Measurements from ENCODE around the gene KCTD8. TPM values are rescaled to one million over a fixed set of nuclear protein-coding genes. Genes with fewer than 3 reads are reported as not detected.

KCTD8 gene
- total RNA-seq, 1 experiment from 2014 or later = not detected

GRCh38 chr4:44287505-44287904, 161.1 kb downstream of the KCTD8 start:
- H2AFZ ChIP-seq (ENCODE audit: low read length) = no peak overlapping the region
- no peak overlapping the region for H3K27ac ChIP-seq (ENCODE audit: low read length)
- no peaks in the 10 kb centered on the region for H4K20me1 ChIP-seq (ENCODE audit: insufficient read depth, low read depth, low read length)
- no peaks in the 10 kb centered on the region for H3K27me3 ChIP-seq (ENCODE audit: low read length)
- peaks cover 10% of the 10 kb centered on the region for H3K9me3 ChIP-seq (ENCODE audit: low read length)
- no peak overlapping the region for H3K9ac ChIP-seq (ENCODE audit: low read length)
- no peak for DNase-seq
- no peaks in the 10 kb centered on the region for H3K9me2 ChIP-seq (replicated peaks; ENCODE audit: insufficient read depth, low read length)
- H3K4me1 ChIP-seq (ENCODE audit: low read length) = no peaks in the 10 kb centered on the region
- no peaks in the 10 kb centered on the region for H3K79me2 ChIP-seq (ENCODE audit: low read length)
- no peak overlapping the region for H3K4me3 ChIP-seq (ENCODE audit: low read length)
- no peaks in the 10 kb centered on the region for H3K36me3 ChIP-seq (ENCODE audit: insufficient read depth, low read length)
- no peak overlapping the region for H3K4me2 ChIP-seq (ENCODE audit: low read depth, low read length, poor library complexity, severe bottlenecking)

DNA sequence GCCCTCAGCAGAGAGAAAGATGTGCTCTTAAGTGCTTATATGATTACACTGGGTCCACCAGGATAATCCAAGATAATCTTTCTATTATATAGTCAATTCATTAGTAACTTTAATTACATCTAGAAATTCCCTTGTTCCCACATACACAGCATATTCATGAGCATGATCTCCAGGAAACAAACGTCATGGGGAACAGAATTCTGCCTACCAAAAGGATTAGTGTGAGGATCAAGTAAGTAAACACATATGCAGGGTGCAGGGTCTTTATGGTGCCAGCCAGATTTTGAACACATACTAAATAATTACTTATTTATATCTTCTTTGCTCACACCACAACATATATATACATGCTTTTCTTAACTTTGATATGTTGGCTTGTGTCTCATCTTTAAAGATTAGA, 169.1 kb downstream of the KCTD8 start:
- H3K27me3 ChIP-seq (ENCODE audit: low read length) = no peaks in the 10 kb centered on the region
- no peaks in the 10 kb centered on the region for H3K79me2 ChIP-seq (ENCODE audit: low read length)
- no peak overlapping the region for H2AFZ ChIP-seq (ENCODE audit: low read length)
- no peak overlapping the region for H3K27ac ChIP-seq (ENCODE audit: low read length)
- peaks cover 16% of the 10 kb centered on the region for H3K9me3 ChIP-seq (ENCODE audit: low read length)
- H4K20me1 ChIP-seq (ENCODE audit: insufficient read depth, low read depth, low read length) = no peaks in the 10 kb centered on the region
- H3K36me3 ChIP-seq (ENCODE audit: insufficient read depth, low read length) = no peaks in the 10 kb centered on the region
- DNase-seq = no peak
- H3K9ac ChIP-seq (ENCODE audit: low read length) = no peak overlapping the region
- H3K4me2 ChIP-seq (ENCODE audit: low read depth, low read length, poor library complexity, severe bottlenecking) = no peak overlapping the region
- no peak overlapping the region for H3K4me3 ChIP-seq (ENCODE audit: low read length)
- H3K9me2 ChIP-seq (replicated peaks; ENCODE audit: insufficient read depth, low read length) = no peaks in the 10 kb centered on the region
- H3K4me1 ChIP-seq (ENCODE audit: low read length) = no peaks in the 10 kb centered on the region

DNA sequence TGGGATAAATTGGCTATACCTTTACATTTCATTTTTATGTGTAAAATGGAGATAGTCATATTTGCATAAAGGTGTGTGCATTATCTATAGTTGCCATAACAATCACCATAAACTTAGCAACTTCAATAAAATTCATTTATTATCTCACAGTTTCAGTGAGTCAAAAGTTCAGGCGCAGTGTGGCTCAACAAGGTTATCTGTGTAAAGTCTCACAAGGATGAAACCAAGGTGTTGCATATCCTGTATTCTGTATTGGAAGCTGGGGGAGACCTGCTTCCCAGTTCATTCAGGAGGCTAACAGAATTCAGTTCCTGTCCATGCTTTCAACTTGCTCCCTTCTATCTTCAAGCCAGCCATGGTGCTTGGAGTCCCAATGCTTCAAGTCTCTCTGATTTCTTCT, 169.5 kb downstream of the KCTD8 start:
- Histone ChIP-seq H3K9ac (ENCODE audit: low read length) (no peak overlapping the region), H3K9me3 (ENCODE audit: low read length) (peaks cover 16% of the 10 kb centered on the region), H3K36me3 (ENCODE audit: insufficient read depth, low read length) (no peaks in the 10 kb centered on the region), H3K4me2 (ENCODE audit: low read depth, low read length, poor library complexity, severe bottlenecking) (no peak overlapping the region), H3K4me3 (ENCODE audit: low read length) (no peak overlapping the region), H3K79me2 (ENCODE audit: low read length) (no peaks in the 10 kb centered on the region), H3K27me3 (ENCODE audit: low read length) (no peaks in the 10 kb centered on the region), H3K9me2 (replicated peaks; ENCODE audit: insufficient read depth, low read length) (no peaks in the 10 kb centered on the region), H3K4me1 (ENCODE audit: low read length) (no peaks in the 10 kb centered on the region), H4K20me1 (ENCODE audit: insufficient read depth, low read depth, low read length) (no peaks in the 10 kb centered on the region), H3K27ac (ENCODE audit: low read length) (no peak overlapping the region), H2AFZ (ENCODE audit: low read length) (no peak overlapping the region)
- no peak for DNase-seq

DNA sequence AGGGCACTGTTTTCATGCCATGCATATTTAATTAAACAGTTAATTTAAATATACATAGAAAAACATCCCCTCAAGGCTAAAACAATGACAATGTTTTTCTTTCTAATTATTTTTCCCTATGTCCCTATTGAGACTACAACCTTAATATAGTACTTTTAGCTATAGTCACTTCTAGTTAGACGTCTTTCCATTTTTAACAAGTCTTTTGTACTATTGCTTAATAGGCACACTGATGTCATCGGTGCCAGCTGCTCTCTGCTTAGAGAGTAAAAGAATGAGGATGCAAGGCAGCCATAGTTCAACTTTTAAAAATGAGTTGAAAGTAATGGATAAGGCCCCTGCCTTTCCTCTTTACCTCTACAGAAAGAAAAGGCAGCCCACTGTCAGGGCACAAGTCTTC, 191.1 kb downstream of the KCTD8 start:
- no peak overlapping the region for H2AFZ ChIP-seq (ENCODE audit: low read length)
- no peaks in the 10 kb centered on the region for H3K9me2 ChIP-seq (replicated peaks; ENCODE audit: insufficient read depth, low read length)
- no peaks in the 10 kb centered on the region for H3K4me1 ChIP-seq (ENCODE audit: low read length)
- H3K36me3 ChIP-seq (ENCODE audit: insufficient read depth, low read length) = no peaks in the 10 kb centered on the region
- H4K20me1 ChIP-seq (ENCODE audit: insufficient read depth, low read depth, low read length) = no peaks in the 10 kb centered on the region
- H3K4me2 ChIP-seq (ENCODE audit: low read depth, low read length, poor library complexity, severe bottlenecking) = no peak overlapping the region
- no peak overlapping the region for H3K9ac ChIP-seq (ENCODE audit: low read length)
- H3K27ac ChIP-seq (ENCODE audit: low read length) = no peak overlapping the region
- H3K79me2 ChIP-seq (ENCODE audit: low read length) = no peaks in the 10 kb centered on the region
- peaks cover 19% of the 10 kb centered on the region; the same call in 1 of the 2 replicates for H3K9me3 ChIP-seq (ENCODE audit: low read length)
- H3K27me3 ChIP-seq (ENCODE audit: low read length) = no peaks in the 10 kb centered on the region
- no peak for DNase-seq
- H3K4me3 ChIP-seq (ENCODE audit: low read length) = no peak overlapping the region

DNA sequence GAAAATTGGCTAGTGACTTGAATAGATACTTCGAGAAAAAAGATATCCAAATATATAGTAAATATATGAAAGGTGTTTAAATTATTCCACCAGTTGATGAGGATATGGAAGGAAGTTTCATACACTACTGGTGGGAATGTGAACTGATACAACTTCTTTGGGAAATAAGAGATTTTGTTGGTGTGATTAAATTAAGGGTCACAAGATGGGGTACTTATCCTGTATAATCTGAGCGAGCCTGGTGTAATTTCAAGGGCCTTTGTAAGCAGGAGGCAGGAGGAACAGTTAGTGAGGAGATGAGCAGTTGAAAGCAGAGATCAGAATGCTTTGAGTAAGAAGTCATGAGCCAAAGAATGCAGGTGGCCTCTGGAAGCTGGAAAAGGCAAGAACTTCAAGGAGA, 192.2 kb downstream of the KCTD8 start:
- Histone ChIP-seq H4K20me1 (ENCODE audit: insufficient read depth, low read depth, low read length) (no peaks in the 10 kb centered on the region), H3K4me1 (ENCODE audit: low read length) (no peaks in the 10 kb centered on the region), H3K4me2 (ENCODE audit: low read depth, low read length, poor library complexity, severe bottlenecking) (no peak overlapping the region), H3K27ac (ENCODE audit: low read length) (no peak overlapping the region), H3K9me3 (ENCODE audit: low read length) (peaks cover 18% of the 10 kb centered on the region; the same call in 1 of the 2 replicates), H3K79me2 (ENCODE audit: low read length) (no peaks in the 10 kb centered on the region), H3K4me3 (ENCODE audit: low read length) (no peak overlapping the region), H3K9ac (ENCODE audit: low read length) (no peak overlapping the region), H2AFZ (ENCODE audit: low read length) (no peak overlapping the region), H3K27me3 (ENCODE audit: low read length) (no peaks in the 10 kb centered on the region), H3K9me2 (replicated peaks; ENCODE audit: insufficient read depth, low read length) (no peaks in the 10 kb centered on the region), H3K36me3 (ENCODE audit: insufficient read depth, low read length) (no peaks in the 10 kb centered on the region)
- no peak for DNase-seq

- H3K27me3 ChIP-seq (ENCODE audit: low read length) = no peaks in the 10 kb centered on the region
- no peak overlapping the region for H3K4me2 ChIP-seq (ENCODE audit: low read depth, low read length, poor library complexity, severe bottlenecking)
- H3K9me3 ChIP-seq (ENCODE audit: low read length) = peaks cover 27% of the 10 kb centered on the region
- no peak overlapping the region for H3K9ac ChIP-seq (ENCODE audit: low read length)
- H3K27ac ChIP-seq (ENCODE audit: low read length) = no peak overlapping the region
- no peaks in the 10 kb centered on the region for H4K20me1 ChIP-seq (ENCODE audit: insufficient read depth, low read depth, low read length)
- no peaks in the 10 kb centered on the region for H3K4me1 ChIP-seq (ENCODE audit: low read length)
- no peaks in the 10 kb centered on the region for H3K79me2 ChIP-seq (ENCODE audit: low read length)
- no peak overlapping the region for H3K4me3 ChIP-seq (ENCODE audit: low read length)
- no peak for DNase-seq
- H3K36me3 ChIP-seq (ENCODE audit: insufficient read depth, low read length) = no peaks in the 10 kb centered on the region
- H3K9me2 ChIP-seq (replicated peaks; ENCODE audit: insufficient read depth, low read length) = no peaks in the 10 kb centered on the region
- H2AFZ ChIP-seq (ENCODE audit: low read length) = no peak overlapping the region
Measured at GRCh38 chr4:44237643-44238042, 211.0 kb downstream of the KCTD8 start.

- H4K20me1 ChIP-seq (ENCODE audit: insufficient read depth, low read depth, low read length) = no peaks in the 10 kb centered on the region
- H3K79me2 ChIP-seq (ENCODE audit: low read length) = no peaks in the 10 kb centered on the region
- no peaks in the 10 kb centered on the region for H3K9me2 ChIP-seq (replicated peaks; ENCODE audit: insufficient read depth, low read length)
- no peak overlapping the region for H3K4me2 ChIP-seq (ENCODE audit: low read depth, low read length, poor library complexity, severe bottlenecking)
- no peak overlapping the region for H3K9ac ChIP-seq (ENCODE audit: low read length)
- H3K27me3 ChIP-seq (ENCODE audit: low read length) = no peaks in the 10 kb centered on the region
- no peak overlapping the region for H2AFZ ChIP-seq (ENCODE audit: low read length)
- no peak for DNase-seq
- no peak overlapping the region for H3K4me3 ChIP-seq (ENCODE audit: low read length)
- H3K9me3 ChIP-seq (ENCODE audit: low read length) = peaks cover 36% of the 10 kb centered on the region
- H3K36me3 ChIP-seq (ENCODE audit: insufficient read depth, low read length) = no peaks in the 10 kb centered on the region
- H3K27ac ChIP-seq (ENCODE audit: low read length) = no peak overlapping the region
- H3K4me1 ChIP-seq (ENCODE audit: low read length) = no peaks in the 10 kb centered on the region
Measured at GRCh38 chr4:44235897-44236296, 212.7 kb downstream of the KCTD8 start.

- Histone ChIP-seq H3K79me2 (ENCODE audit: low read length) (no peaks in the 10 kb centered on the region), H3K27me3 (ENCODE audit: low read length) (no peaks in the 10 kb centered on the region)
- no peak for DNase-seq
Measured at GRCh38 chr4:44232262-44232661, 216.3 kb downstream of the KCTD8 start.

DNA sequence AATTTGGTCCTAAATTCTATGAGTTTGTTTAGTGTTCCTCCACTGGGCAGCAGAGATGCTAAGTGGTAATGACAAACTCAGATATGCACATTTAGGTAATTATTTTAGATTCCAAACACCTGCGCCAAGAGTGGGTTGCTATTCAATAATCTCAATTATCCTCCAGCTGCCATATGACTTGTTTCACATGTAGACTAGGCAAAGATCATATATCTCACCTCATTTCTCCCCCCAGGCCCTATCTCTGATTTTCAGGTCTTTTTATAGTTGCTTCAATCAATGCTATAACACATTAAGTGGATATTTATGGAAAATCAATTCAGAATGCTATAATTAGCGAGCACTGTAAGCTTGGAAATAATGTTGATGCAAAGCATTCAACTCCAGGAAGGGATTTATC, 217.6 kb downstream of the KCTD8 start:
- Histone ChIP-seq H3K27me3 (ENCODE audit: low read length) (no peaks in the 10 kb centered on the region), H3K9ac (ENCODE audit: low read length) (no peak overlapping the region), H3K27ac (ENCODE audit: low read length) (no peak overlapping the region), H3K4me2 (ENCODE audit: low read depth, low read length, poor library complexity, severe bottlenecking) (no peak overlapping the region), H3K4me3 (ENCODE audit: low read length) (no peak overlapping the region), H2AFZ (ENCODE audit: low read length) (no peak overlapping the region), H3K9me3 (ENCODE audit: low read length) (peaks cover 25% of the 10 kb centered on the region), H3K79me2 (ENCODE audit: low read length) (no peaks in the 10 kb centered on the region), H4K20me1 (ENCODE audit: insufficient read depth, low read depth, low read length) (no peaks in the 10 kb centered on the region), H3K4me1 (ENCODE audit: low read length) (no peaks in the 10 kb centered on the region), H3K36me3 (ENCODE audit: insufficient read depth, low read length) (no peaks in the 10 kb centered on the region), H3K9me2 (replicated peaks; ENCODE audit: insufficient read depth, low read length) (no peaks in the 10 kb centered on the region)
- DNase-seq = no peak

More at GRCh38 chr4:44232262-44232661, 216.3 kb downstream of the KCTD8 start:
- no peaks in the 10 kb centered on the region for H3K9me2 ChIP-seq (replicated peaks; ENCODE audit: insufficient read depth, low read length)
- no peaks in the 10 kb centered on the region for H3K4me1 ChIP-seq (ENCODE audit: low read length)
- no peak overlapping the region for H2AFZ ChIP-seq (ENCODE audit: low read length)
- H3K27ac ChIP-seq (ENCODE audit: low read length) = no peak overlapping the region
- no peak overlapping the region for H3K4me3 ChIP-seq (ENCODE audit: low read length)
- H3K4me2 ChIP-seq (ENCODE audit: low read depth, low read length, poor library complexity, severe bottlenecking) = no peak overlapping the region
- no peaks in the 10 kb centered on the region for H4K20me1 ChIP-seq (ENCODE audit: insufficient read depth, low read depth, low read length)
- no peaks in the 10 kb centered on the region for H3K36me3 ChIP-seq (ENCODE audit: insufficient read depth, low read length)
- peaks cover 25% of the 10 kb centered on the region for H3K9me3 ChIP-seq (ENCODE audit: low read length)
- H3K9ac ChIP-seq (ENCODE audit: low read length) = no peak overlapping the region

All from Karpas-422 (cell line).